ENCODE data around the gene CACNA1D.

CACNA1D gene

DNA sequence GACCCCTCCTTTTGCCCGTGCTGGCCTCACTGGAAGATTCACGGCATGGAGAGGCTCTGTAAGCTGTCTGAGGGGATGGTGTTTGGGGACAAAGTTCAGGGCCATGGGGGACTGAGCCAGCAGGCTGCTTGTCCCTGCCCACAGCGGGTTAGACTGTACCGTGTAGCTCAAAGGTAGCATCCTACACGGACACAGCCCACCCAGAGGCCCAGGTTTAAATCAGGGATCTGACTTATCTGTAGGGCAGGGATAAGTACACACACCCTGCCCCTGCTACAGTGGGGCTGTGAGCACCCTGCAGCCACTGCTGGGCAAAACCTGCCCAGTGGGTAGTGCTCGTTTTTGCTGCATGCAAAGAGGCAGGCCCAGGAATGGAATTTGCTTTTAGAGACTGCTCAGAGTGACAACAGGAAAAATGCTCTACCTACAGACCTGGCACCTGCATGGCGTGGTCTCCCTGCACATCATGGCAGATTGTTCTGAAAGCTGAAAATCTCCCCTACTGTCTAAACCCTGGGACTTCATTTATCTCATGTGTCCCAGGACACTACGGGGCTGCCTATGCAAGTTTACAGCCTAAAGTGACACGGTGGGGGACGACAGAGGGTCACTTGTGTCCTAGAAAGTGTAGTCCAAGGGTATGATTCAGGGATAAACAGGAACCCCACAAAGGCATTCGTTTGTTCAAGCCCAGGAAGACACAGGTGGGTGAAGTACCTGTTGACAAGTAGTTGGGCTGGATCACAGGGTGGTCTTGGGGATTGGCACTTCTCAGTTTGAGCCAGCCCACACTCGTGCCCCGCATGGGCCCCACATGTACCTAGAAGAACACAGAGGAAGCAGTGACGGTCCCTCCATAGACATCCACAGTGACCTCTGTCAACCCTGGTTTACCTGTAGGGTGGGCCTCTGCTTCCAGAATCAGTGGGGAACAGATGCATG is 324.1 kb downstream of the CACNA1D start:
- DNase-seq (ENCODE audit: low spot score) = no peak

DNA sequence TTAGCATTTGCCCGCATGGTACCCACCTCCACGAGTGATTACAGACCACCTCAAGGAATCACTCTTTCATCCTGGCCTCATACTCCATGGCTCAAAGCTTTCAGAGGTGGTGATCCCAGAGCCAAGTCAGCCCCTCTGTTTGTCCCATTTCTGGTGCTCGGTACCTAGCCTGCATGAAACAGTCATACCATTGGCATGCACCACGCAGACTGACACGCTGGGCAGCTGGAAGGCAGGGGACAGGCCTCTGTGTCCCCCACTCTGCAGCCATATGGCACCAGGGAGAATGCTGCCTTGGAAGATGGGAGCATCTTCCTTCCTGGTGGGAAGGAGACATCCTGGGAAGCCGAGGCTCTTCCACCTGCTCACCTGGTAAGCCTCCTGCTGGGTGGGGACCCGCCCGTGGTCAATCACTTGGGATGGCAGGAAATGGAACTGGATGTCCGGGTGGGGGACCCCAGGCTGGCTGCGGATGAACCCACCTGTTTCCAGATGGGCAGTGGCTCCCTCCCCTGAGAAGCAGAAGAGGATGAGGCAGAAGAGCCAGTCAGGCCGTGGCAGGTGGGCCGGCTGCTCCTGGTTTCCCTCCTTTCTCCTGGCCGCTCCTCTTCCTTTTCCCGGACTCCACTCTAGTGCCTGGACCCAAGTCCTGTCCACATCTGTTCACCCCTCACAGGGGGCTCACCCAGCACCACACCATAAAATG is 324.9 kb downstream of the CACNA1D start:
- in situ Hi-C loops (cut with MboI; ENCODE audit: low sequenced_read_pairs, unreplicated experiment) = no loop called here
- DNase-seq (ENCODE audit: low spot score) = no peak
- TF ChIP-seq, protein P1, sequence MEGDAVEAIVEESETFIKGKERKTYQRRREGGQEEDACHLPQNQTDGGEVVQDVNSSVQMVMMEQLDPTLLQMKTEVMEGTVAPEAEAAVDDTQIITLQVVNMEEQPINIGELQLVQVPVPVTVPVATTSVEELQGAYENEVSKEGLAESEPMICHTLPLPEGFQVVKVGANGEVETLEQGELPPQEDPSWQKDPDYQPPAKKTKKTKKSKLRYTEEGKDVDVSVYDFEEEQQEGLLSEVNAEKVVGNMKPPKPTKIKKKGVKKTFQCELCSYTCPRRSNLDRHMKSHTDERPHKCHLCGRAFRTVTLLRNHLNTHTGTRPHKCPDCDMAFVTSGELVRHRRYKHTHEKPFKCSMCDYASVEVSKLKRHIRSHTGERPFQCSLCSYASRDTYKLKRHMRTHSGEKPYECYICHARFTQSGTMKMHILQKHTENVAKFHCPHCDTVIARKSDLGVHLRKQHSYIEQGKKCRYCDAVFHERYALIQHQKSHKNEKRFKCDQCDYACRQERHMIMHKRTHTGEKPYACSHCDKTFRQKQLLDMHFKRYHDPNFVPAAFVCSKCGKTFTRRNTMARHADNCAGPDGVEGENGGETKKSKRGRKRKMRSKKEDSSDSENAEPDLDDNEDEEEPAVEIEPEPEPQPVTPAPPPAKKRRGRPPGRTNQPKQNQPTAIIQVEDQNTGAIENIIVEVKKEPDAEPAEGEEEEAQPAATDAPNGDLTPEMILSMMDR (IDR thresholded peaks at IDR 0.05; ENCODE audit: borderline replicate concordance, control extremely low read depth, extremely low read depth, insufficient read depth, missing control alignments) = no peak

More for the DNA sequence above, 324.1 kb downstream of the CACNA1D start:
- TF ChIP-seq, protein P1 (IDR thresholded peaks at IDR 0.05; ENCODE audit: borderline replicate concordance, control extremely low read depth, extremely low read depth, insufficient read depth, missing control alignments) = no peak
- in situ Hi-C loops (cut with MboI; ENCODE audit: low sequenced_read_pairs, unreplicated experiment) = no loop called here

- in situ Hi-C loops (cut with MboI; ENCODE audit: low sequenced_read_pairs, unreplicated experiment) = no loop called here
- DNase-seq (ENCODE audit: low spot score) = no peak
- TF ChIP-seq, protein P1 (IDR thresholded peaks at IDR 0.05; ENCODE audit: borderline replicate concordance, control extremely low read depth, extremely low read depth, insufficient read depth, missing control alignments) = no peak
These were observed 325.7 kb downstream of the CACNA1D start for GRCh38 chr3:53820084-53820483.

- TF ChIP-seq, protein P1 (IDR thresholded peaks at IDR 0.05; ENCODE audit: borderline replicate concordance, control extremely low read depth, extremely low read depth, insufficient read depth, missing control alignments) = no peak
- in situ Hi-C loops (cut with MboI; ENCODE audit: low sequenced_read_pairs, unreplicated experiment) = no loop called here
- DNase-seq (ENCODE audit: low spot score) = no peak
These were observed 326.6 kb downstream of the CACNA1D start for GRCh38 chr3:53820756-53821580.

GRCh38 chr3:53821631-53822121 is 327.3 kb downstream of the CACNA1D start:
- in situ Hi-C loops (cut with MboI; ENCODE audit: low sequenced_read_pairs, unreplicated experiment) = no loop called here
- DNase-seq (ENCODE audit: low spot score) = no peak
- TF ChIP-seq, protein P1 (IDR thresholded peaks at IDR 0.05; ENCODE audit: borderline replicate concordance, control extremely low read depth, extremely low read depth, insufficient read depth, missing control alignments) = no peak

DNA sequence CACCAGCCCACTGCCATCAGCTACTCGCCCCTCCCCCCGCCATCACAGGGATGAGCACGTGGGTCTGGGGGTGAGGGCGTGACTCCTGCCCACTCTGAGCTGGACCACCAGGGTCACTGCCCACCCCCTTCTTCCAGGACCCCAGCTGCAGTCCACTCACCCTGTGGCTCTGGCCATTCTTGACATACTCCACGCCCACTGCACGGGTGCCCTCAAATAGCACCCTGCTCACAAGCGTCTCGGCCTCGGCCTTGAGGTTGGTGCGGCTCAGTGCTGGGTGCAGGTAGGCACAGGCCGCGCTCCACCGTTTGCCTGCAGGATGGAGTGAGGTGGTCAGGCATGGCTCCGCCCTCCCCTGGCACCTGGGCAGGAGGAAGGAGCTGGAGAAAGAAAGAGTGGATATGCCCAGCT is 327.9 kb downstream of the CACNA1D start:
- no peak for DNase-seq (ENCODE audit: low spot score)
- TF ChIP-seq, protein P1 (IDR thresholded peaks at IDR 0.05; ENCODE audit: borderline replicate concordance, control extremely low read depth, extremely low read depth, insufficient read depth, missing control alignments) = no peak
- in situ Hi-C loops (cut with MboI; ENCODE audit: low sequenced_read_pairs, unreplicated experiment) = no loop called here

All from GM13976 (cell line).